HUES6 (cell line): ENCODE measurements around the gene UBE2D1.
A peak's percentile ranks its signal among the peaks of the same experiment; 100 is the strongest.

ENCODE experiments used
- H3K27ac ChIP-seq: 2 replicates; pipeline ENCODE4 v1.7.0; 2013; ENCODE audit warnings: low read depth, mild to moderate bottlenecking, low read length, inconsistent platforms
- H3K27me3 ChIP-seq: 2 replicates; pipeline ENCODE4 v1.6.1; 2013; ENCODE audit warnings: low read length; ENCODE audit not compliant: control insufficient read depth, insufficient read depth
- H3K36me3 ChIP-seq: 2 replicates; pipeline ENCODE4 v1.6.1; 2013; ENCODE audit warnings: low read length; ENCODE audit not compliant: control insufficient read depth, insufficient read depth
- H3K4me1 ChIP-seq: 2 replicates; pipeline ENCODE4 v1.6.1; 2013; ENCODE audit warnings: low read length; ENCODE audit not compliant: control insufficient read depth, insufficient read depth
- H3K4me3 ChIP-seq: 2 replicates; pipeline ENCODE4 v1.5.1; 2013; ENCODE audit warnings: low read depth, low read length
- H3K9ac ChIP-seq: one replicate; pipeline ENCODE4 v1.6.1; 2013; ENCODE audit warnings: mild to moderate bottlenecking, low read length
- H3K9me3 ChIP-seq: 2 replicates; pipeline ENCODE4 v1.6.1; 2013; ENCODE audit warnings: low read depth, low read length; ENCODE audit not compliant: control insufficient read depth, insufficient read depth

Gene UBE2D1

GRCh38 chr10:58336242-58336641 is 1.4 kb downstream of the UBE2D1 start:
- no peak overlapping the region for H3K27ac ChIP-seq
- no peaks in the 10 kb centered on the region for H3K9me3 ChIP-seq
- peak overlapping the region; percentile 95 for H3K4me3 ChIP-seq
- peaks cover 8% of the 10 kb centered on the region; the same call in 1 of the 2 replicates for H3K4me1 ChIP-seq
- no peaks in the 10 kb centered on the region for H3K27me3 ChIP-seq
- no peaks in the 10 kb centered on the region for H3K36me3 ChIP-seq
- H3K9ac ChIP-seq, result no peak overlapping the region

GRCh38 chr10:58341422-58341821 is 6.6 kb downstream of the UBE2D1 start:
- no peak overlapping the region for H3K4me3 ChIP-seq
- H3K4me1 ChIP-seq, result 0 out of 2 replicates have a peak, but pooled peaks cover 3% of the 10 kb centered on the region
- no peaks in the 10 kb centered on the region for H3K36me3 ChIP-seq
- H3K9me3 ChIP-seq, result no peaks in the 10 kb centered on the region
- H3K27ac ChIP-seq, result no peak overlapping the region
- H3K27me3 ChIP-seq, result no peaks in the 10 kb centered on the region
- H3K9ac ChIP-seq, result no peak overlapping the region

- H3K9ac ChIP-seq, result no peak overlapping the region
- H3K9me3 ChIP-seq, result no peaks in the 10 kb centered on the region
- H3K27ac ChIP-seq, result no peak overlapping the region
- no peak overlapping the region for H3K4me3 ChIP-seq
- no peaks in the 10 kb centered on the region for H3K36me3 ChIP-seq
- 0 out of 2 replicates have a peak, but pooled peaks cover 3% of the 10 kb centered on the region for H3K4me1 ChIP-seq
- no peaks in the 10 kb centered on the region for H3K27me3 ChIP-seq
Measured at GRCh38 chr10:58341947-58342346, 7.1 kb downstream of the UBE2D1 start.

GRCh38 chr10:58347967-58348366 is 13.2 kb downstream of the UBE2D1 start:
- H3K4me1 ChIP-seq, result peaks cover 15% of the 10 kb centered on the region
- H3K27me3 ChIP-seq, result no peaks in the 10 kb centered on the region
- H3K36me3 ChIP-seq, result no peaks in the 10 kb centered on the region
- no peak overlapping the region for H3K9ac ChIP-seq
- H3K27ac ChIP-seq, result no peak overlapping the region
- no peaks in the 10 kb centered on the region for H3K9me3 ChIP-seq
- H3K4me3 ChIP-seq, result no peak overlapping the region

- H3K4me1 ChIP-seq, result peaks cover 15% of the 10 kb centered on the region
- no peaks in the 10 kb centered on the region for H3K36me3 ChIP-seq
- no peaks in the 10 kb centered on the region for H3K9me3 ChIP-seq
- H3K27ac ChIP-seq, result no peak overlapping the region
- H3K27me3 ChIP-seq, result no peaks in the 10 kb centered on the region
- H3K9ac ChIP-seq, result no peak overlapping the region
- H3K4me3 ChIP-seq, result no peak overlapping the region
Measured at GRCh38 chr10:58348571-58349033, 13.8 kb downstream of the UBE2D1 start.

GRCh38 chr10:58350023-58350422 is 15.2 kb downstream of the UBE2D1 start:
- no peak overlapping the region for H3K9ac ChIP-seq
- no peaks in the 10 kb centered on the region for H3K36me3 ChIP-seq
- H3K4me1 ChIP-seq, result peaks cover 15% of the 10 kb centered on the region
- no peak overlapping the region for H3K27ac ChIP-seq
- no peaks in the 10 kb centered on the region for H3K9me3 ChIP-seq
- no peak overlapping the region for H3K4me3 ChIP-seq
- no peaks in the 10 kb centered on the region for H3K27me3 ChIP-seq

- Histone ChIP-seq H3K27me3 (no peaks in the 10 kb centered on the region), H3K4me3 (no peak overlapping the region), H3K4me1 (peaks cover 15% of the 10 kb centered on the region), H3K9me3 (no peaks in the 10 kb centered on the region), H3K9ac (no peak overlapping the region), H3K27ac (no peak overlapping the region), H3K36me3 (no peaks in the 10 kb centered on the region)
Measured at GRCh38 chr10:58350619-58351323, 16.0 kb downstream of the UBE2D1 start.

GRCh38 chr10:58351616-58352578 is 17.1 kb downstream of the UBE2D1 start:
- no peak overlapping the region for H3K4me3 ChIP-seq
- H3K9me3 ChIP-seq, result no peaks in the 10 kb centered on the region
- peaks cover 15% of the 10 kb centered on the region for H3K4me1 ChIP-seq
- no peaks in the 10 kb centered on the region for H3K27me3 ChIP-seq
- H3K36me3 ChIP-seq, result no peaks in the 10 kb centered on the region
- no peak overlapping the region for H3K27ac ChIP-seq
- H3K9ac ChIP-seq, result no peak overlapping the region

- H3K27ac ChIP-seq, result no peak overlapping the region
- no peaks in the 10 kb centered on the region for H3K36me3 ChIP-seq
- no peaks in the 10 kb centered on the region for H3K9me3 ChIP-seq
- H3K4me3 ChIP-seq, result no peak overlapping the region
- H3K27me3 ChIP-seq, result no peaks in the 10 kb centered on the region
- peaks cover 12% of the 10 kb centered on the region for H3K4me1 ChIP-seq
- H3K9ac ChIP-seq, result no peak overlapping the region
Measured at GRCh38 chr10:58352956-58353610, 18.3 kb downstream of the UBE2D1 start.

GRCh38 chr10:58356756-58357155 is 21.9 kb downstream of the UBE2D1 start:
- Histone ChIP-seq H3K36me3 (no peaks in the 10 kb centered on the region), H3K9ac (no peak overlapping the region), H3K4me1 (peaks cover 6% of the 10 kb centered on the region), H3K27me3 (no peaks in the 10 kb centered on the region), H3K9me3 (no peaks in the 10 kb centered on the region), H3K27ac (no peak overlapping the region), H3K4me3 (no peak overlapping the region)
